ACC112 (cell line): ENCODE measurements around the gene CAPSL.

Experiments used
- H2AFZ ChIP-seq: fragments of 200-600 bp; sonication (generic); one replicate; pipeline ENCODE4 v1.6.0; 2017; ENCODE audit warnings: antibody characterized with exemption, low read length; ENCODE audit not compliant: unreplicated experiment
- H3K27ac ChIP-seq: fragments of 200-600 bp; sonication (generic); 2 replicates; pipeline ENCODE4 v1.5.1; 2014; ENCODE audit warnings: low read depth, mild to moderate bottlenecking, antibody characterized with exemption, low read length, moderate library complexity
- H3K27me3 ChIP-seq: fragments of 200-600 bp; sonication (generic); 2 replicates; pipeline ENCODE4 v1.6.1; 2014; ENCODE audit warnings: mild to moderate bottlenecking, antibody characterized with exemption, low read length, moderate library complexity, mixed read lengths; ENCODE audit not compliant: insufficient read depth
- H3K36me3 ChIP-seq: fragments of 200-600 bp; sonication (generic); 2 replicates; pipeline ENCODE4 v1.6.1; 2016; ENCODE audit warnings: mild to moderate bottlenecking, antibody characterized with exemption, low read length, moderate library complexity, mixed read lengths; ENCODE audit not compliant: insufficient read depth
- H3K4me1 ChIP-seq: fragments of 200-600 bp; sonication (generic); one replicate; pipeline ENCODE4 v1.6.1; 2016; ENCODE audit warnings: low read length, mixed read lengths; ENCODE audit not compliant: insufficient read depth, unreplicated experiment, control insufficient read depth
- H3K4me3 ChIP-seq: fragments of 200-600 bp; sonication (generic); 2 replicates; pipeline ENCODE4 v1.5.1; 2014; ENCODE audit warnings: mild to moderate bottlenecking, low read depth, low read length
- H3K79me2 ChIP-seq: fragments of 200-600 bp; sonication (generic); one replicate; pipeline ENCODE4 v1.6.0; 2016; ENCODE audit warnings: low read length; ENCODE audit not compliant: control insufficient read depth, unreplicated experiment, insufficient read depth

The CAPSL gene

GRCh38 chr5:35890021-35891020, 48.1 kb downstream of the CAPSL start:
- Histone ChIP-seq H3K79me2 (no peaks in the 10 kb centered on the region), H3K27ac (no peak overlapping the region), H3K27me3 (no peaks in the 10 kb centered on the region), H3K4me3 (no peak overlapping the region), H3K4me1 (no peaks in the 10 kb centered on the region), H2AFZ (no peak overlapping the region), H3K36me3 (no peaks in the 10 kb centered on the region)

DNA sequence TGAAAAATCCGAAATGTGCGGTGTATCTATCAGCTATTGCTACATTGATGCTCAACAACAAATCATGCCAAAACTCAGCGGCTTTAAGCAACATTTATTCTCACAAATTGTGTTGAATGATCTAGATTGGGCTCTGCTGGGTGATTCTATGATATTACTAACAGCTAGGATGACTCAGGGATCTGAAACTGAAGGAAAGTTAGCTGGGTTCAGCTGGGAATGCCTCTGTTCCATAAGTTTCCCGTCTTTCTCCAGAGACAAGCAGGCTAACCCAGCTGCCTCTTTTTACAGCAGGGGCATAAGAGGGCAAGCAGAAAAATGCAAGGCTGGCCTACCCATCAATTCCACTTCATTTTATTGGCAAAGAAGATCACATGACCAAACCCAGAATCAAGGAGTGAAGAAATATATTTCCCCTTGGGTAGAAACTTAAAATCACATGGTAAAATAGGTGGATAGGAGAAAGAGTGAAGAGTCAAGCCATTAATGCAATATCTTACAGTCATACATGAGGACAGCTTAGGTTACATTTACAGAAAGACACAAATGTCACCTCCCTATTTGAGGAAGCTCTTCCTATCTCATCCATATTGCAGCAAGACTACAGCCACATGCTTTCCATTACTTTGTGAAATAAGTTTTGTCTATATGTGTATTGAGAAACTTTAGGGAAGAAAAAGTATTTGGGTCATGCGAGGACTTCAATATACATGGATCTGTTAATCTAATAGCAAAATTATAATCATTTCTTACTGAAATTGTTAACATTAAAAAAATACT, 50.9 kb downstream of the CAPSL start:
- no peaks in the 10 kb centered on the region for H3K79me2 ChIP-seq
- no peak overlapping the region for H2AFZ ChIP-seq
- peaks cover 23% of the 10 kb centered on the region for H3K4me1 ChIP-seq
- no peaks in the 10 kb centered on the region for H3K36me3 ChIP-seq
- H3K27ac ChIP-seq, result no peak overlapping the region
- H3K4me3 ChIP-seq, result no peak overlapping the region
- H3K27me3 ChIP-seq, result no peaks in the 10 kb centered on the region

- H3K27me3 ChIP-seq, result no peaks in the 10 kb centered on the region
- H3K36me3 ChIP-seq, result no peaks in the 10 kb centered on the region
- no peak overlapping the region for H3K27ac ChIP-seq
- no peaks in the 10 kb centered on the region for H3K79me2 ChIP-seq
- no peak overlapping the region for H2AFZ ChIP-seq
- peaks cover 23% of the 10 kb centered on the region for H3K4me1 ChIP-seq
- no peak overlapping the region for H3K4me3 ChIP-seq
Observed at GRCh38 chr5:35886381-35886780, 52.0 kb downstream of the CAPSL start.

GRCh38 chr5:35884773-35885172, 53.6 kb downstream of the CAPSL start:
- peaks cover 23% of the 10 kb centered on the region for H3K4me1 ChIP-seq
- no peaks in the 10 kb centered on the region for H3K27me3 ChIP-seq
- H3K27ac ChIP-seq, result peak overlapping the region; percentile 77

GRCh38 chr5:35884191-35884769, 54.1 kb downstream of the CAPSL start:
- H2AFZ ChIP-seq, result no peak overlapping the region
- H3K4me3 ChIP-seq, result no peak overlapping the region
- H3K27me3 ChIP-seq, result no peaks in the 10 kb centered on the region
- no peaks in the 10 kb centered on the region for H3K36me3 ChIP-seq
- no peaks in the 10 kb centered on the region for H3K79me2 ChIP-seq
- H3K27ac ChIP-seq, result peak overlapping the region; percentile 77
- H3K4me1 ChIP-seq, result peaks cover 23% of the 10 kb centered on the region

More at GRCh38 chr5:35884773-35885172, 53.6 kb downstream of the CAPSL start:
- Histone ChIP-seq H3K79me2 (no peaks in the 10 kb centered on the region), H3K36me3 (no peaks in the 10 kb centered on the region), H2AFZ (peak overlapping the region; percentile 29), H3K4me3 (no peak overlapping the region)

DNA sequence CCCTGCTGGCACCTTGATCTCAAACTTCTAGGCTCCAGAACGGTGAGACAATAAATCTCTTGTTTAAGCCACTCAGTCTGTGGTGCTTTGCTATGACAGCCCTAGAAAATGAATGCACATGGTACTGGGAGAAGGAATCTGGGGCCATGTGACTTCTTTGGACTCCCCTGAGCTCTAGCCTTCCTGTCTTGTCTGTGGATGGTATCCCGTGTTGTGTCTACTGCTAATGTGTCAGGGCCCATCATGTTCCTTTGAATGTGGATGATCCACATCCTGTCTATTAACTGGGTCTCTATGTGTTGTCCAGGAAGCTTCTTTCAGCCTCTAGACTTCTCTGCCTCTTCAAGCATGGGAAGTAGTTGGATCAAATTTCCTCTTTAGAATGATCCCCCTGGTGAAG, 56.7 kb downstream of the CAPSL start:
- peaks cover 37% of the 10 kb centered on the region for H3K4me1 ChIP-seq
- no peaks in the 10 kb centered on the region for H3K27me3 ChIP-seq
- peaks cover 10% of the 10 kb centered on the region; the same call in 1 of the 2 replicates for H3K36me3 ChIP-seq
- H3K79me2 ChIP-seq, result no peaks in the 10 kb centered on the region
- no peak overlapping the region for H3K4me3 ChIP-seq
- H2AFZ ChIP-seq, result no peak overlapping the region
- no peak overlapping the region for H3K27ac ChIP-seq

DNA sequence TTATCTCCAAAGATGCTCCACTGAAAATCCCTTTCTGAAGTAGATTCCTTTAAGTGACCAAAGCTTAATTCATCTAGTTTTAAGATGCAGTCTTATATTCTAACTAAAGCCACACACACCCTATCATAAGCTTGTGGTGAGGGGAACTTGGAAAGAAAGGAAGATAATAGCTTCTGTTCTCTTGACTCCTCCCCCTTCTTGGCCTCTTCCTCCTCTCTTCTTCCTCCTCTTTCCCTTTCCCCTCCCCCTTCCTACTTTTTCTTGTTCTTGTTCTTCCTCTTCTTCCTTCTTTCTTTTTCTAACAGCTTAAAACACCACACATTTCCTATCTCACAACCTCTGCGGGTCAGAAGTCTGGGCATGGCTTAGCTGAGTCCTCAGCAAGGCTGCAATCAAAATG, 58.3 kb downstream of the CAPSL start:
- Histone ChIP-seq H3K4me3 (no peak overlapping the region), H2AFZ (no peak overlapping the region), H3K36me3 (peaks cover 26% of the 10 kb centered on the region; the same call in 1 of the 2 replicates), H3K4me1 (peaks cover 44% of the 10 kb centered on the region), H3K27ac (no peak overlapping the region), H3K79me2 (no peaks in the 10 kb centered on the region), H3K27me3 (no peaks in the 10 kb centered on the region)

DNA sequence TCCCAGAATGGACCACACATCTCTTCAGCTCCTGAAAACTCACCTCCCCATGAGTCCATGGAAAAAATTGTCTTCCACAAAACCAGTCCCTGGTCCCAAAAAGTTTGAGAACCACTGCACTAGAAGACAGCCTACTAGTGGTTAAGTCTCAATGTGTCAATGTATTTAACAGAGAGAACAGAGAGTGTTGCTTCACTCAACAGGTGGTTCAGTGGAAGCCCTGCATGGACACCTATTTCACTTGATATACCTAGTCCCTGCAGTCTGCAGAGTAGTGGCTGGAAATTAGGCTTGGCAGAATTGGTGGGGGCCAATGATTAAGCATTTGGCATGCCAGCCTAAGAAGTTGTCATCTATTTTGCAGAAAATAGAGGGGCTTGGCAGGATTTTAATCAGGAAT, 58.8 kb downstream of the CAPSL start:
- Histone ChIP-seq H2AFZ (no peak overlapping the region), H3K36me3 (peaks cover 30% of the 10 kb centered on the region; the same call in 1 of the 2 replicates), H3K4me3 (no peak overlapping the region), H3K27ac (no peak overlapping the region), H3K4me1 (peaks cover 39% of the 10 kb centered on the region), H3K79me2 (no peaks in the 10 kb centered on the region), H3K27me3 (no peaks in the 10 kb centered on the region)

GRCh38 chr5:35879096-35879495, 59.3 kb downstream of the CAPSL start:
- Histone ChIP-seq H3K79me2 (no peaks in the 10 kb centered on the region), H3K4me3 (no peak overlapping the region), H3K36me3 (peaks cover 35% of the 10 kb centered on the region; the same call in 1 of the 2 replicates), H3K27ac (no peak overlapping the region), H3K4me1 (peaks cover 34% of the 10 kb centered on the region), H3K27me3 (no peaks in the 10 kb centered on the region), H2AFZ (no peak overlapping the region)

DNA sequence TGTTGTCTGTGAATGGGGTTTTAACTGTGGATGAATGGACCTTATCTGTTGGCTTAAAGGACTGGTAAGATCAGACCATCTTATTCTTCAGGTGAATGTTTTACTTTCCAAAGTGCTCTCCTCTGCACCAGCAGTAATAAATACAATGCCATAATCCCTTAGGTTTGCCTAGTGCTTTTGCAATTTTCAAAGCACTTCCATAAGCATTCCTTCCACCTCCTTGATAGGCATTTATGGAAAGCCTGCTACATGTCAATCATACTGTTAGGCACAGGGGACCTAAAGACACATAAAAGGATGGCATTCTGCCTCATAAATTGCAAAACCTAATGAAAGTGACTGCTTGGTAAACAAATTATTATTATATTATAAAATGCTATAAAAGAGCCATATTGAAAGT, 60.3 kb downstream of the CAPSL start:
- Histone ChIP-seq H3K4me3 (no peak overlapping the region), H3K36me3 (peaks cover 44% of the 10 kb centered on the region; the same call in 1 of the 2 replicates), H3K27me3 (no peaks in the 10 kb centered on the region), H2AFZ (no peak overlapping the region), H3K79me2 (no peaks in the 10 kb centered on the region), H3K27ac (peak overlapping the region; percentile 73), H3K4me1 (peaks cover 23% of the 10 kb centered on the region)
